Left renal cortex interstitium (tissue), 4 donors: ENCODE measurements around the gene CTTNBP2. TPM values are rescaled to one million over a fixed set of nuclear protein-coding genes. Genes with fewer than 3 reads are reported as not detected.

Experiments
- DNase-seq, 4 donors: peaks; one replicate each; pipeline ENCODE4 v3.0.0-alpha.2; 2013; ENCODE audit warnings: low read depth in 4 of 4, low spot score in 2 of 4, missing footprints in 1 of 4
- polyA plus RNA-seq, 4 donors: library from polyadenylated mRNA; unstranded; fragments of 120-200 nt; gene quantifications; one replicate each; pipeline ENCODE4 v1.2.1, GENCODE V29; 2013; ENCODE audit not compliant: insufficient read length in 4 of 4

The CTTNBP2 gene
- polyA plus RNA-seq, 4 donors = 23.2 to 34.1 (median 25.8) TPM

DNA sequence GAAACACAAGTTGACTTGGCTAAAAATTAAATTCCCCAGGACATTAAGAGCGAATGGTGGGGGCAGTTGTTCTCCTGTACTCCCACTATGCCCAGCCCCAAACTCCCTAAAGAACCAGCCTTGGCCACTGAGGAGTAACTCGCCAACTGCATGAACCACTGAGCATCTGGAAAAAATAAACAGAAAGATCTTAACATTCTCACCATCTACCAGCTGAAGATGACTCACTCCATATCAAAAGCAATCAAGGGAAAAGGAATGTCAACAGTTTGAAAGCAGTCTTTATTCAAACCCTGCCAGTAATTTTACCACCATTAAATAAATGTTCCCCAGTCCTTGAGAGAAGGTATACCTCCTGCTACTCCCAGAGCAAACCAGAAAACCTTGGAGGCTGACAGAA is 45.4 kb downstream of the CTTNBP2 start:
- no peak for DNase-seq

GRCh38 chr7:117825132-117825531 is 48.1 kb downstream of the CTTNBP2 start:
- no peak for DNase-seq

DNA sequence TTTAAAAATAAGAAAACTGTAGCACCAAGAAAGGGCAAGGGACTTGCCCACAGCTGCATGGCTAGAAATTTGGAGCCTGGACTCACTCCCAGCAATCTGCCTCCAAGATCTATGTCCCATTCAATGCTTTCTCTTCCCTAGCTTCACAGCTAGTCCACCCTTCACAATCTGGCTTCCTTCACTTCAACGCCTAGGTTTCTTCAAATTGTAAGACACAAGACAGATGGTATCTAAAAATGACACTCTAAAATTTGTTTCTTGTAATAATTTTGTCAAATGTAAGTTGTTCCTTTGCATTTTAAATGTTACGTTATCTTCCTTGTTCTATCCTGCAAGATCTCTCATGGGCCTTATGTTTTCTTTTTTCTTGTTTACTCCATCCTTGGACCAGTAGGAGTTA is 48.6 kb downstream of the CTTNBP2 start:
- no peak for DNase-seq

GRCh38 chr7:117819558-117819957 is 53.7 kb downstream of the CTTNBP2 start:
- DNase-seq = no peak

- DNase-seq = no peak
These were observed 55.0 kb downstream of the CTTNBP2 start for GRCh38 chr7:117818232-117818631.

DNA sequence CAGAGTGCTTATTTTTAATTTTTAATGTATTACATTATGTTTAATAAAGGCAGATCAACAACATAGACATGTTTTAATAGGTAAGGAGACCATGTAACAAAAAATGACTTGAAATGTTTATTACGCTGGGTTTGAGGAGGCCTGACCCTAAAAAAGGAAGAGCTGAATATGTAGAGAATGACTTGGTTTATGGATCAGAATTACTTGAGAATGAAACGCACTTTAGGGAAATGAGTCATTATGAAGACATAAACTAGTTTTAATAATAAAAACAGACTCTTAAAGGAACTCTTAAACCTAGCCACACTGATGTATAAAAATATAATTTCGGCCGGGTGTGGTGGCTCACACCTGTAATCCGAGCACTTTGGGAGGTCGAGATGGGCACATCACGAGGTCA is 56.5 kb downstream of the CTTNBP2 start:
- DNase-seq = no peak

DNA sequence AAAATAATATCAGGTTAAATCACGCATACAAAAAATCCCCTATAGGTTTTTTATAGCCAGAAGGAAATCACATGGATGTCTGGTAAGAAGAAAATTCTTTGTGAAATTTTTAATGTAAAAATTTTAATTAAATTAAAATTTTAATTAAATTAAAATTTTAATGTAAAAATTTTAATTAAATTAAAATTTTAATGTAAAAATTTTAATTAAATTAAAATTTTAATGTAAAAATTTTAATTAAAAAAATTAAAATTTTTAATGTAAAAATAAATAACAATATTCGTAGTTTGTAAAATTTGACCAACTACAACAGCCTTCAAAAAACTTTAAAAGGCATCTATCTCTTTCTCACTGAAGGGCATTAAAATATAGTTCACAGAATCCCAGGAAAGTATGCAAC is 61.5 kb downstream of the CTTNBP2 start:
- no peak for DNase-seq

DNA sequence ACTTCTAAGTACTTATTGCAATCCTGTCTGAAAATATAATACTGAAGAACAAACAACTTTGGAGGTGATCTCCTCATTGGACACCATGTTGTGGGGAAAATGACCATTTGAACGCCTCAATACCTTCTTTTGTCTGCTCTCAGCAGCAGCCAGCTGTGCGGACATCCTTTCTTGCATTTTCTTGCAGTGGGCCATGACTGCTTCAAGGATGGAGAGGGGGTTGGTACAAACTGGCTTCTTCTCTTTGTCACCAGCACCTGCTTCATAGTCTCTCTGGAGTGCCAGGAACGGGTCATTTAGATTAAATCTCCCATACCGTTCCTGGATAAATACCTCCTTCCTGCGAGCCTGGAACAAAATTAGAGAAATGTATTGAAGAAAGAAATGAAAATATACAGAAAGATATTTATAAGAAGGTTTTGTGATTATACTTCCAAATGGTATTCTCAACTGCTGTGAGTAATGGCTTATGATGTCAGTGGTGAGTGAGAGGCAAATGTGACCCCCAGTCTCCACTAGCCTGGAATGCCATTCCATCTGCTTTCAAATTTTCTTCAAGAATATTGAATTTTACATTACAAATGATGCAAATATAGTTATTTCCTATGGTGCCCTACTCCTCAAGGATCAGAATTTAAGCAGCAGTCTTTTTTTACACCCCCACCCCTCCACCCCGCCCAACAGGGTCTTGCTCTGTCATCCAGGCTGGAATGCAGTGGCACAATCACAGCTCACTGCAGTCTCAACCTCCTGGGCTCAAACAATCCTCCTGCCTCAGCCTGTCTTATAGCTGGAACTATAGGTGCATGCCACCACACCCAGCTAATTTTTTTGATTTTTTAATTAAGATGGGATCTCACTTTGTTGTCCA is 62.4 kb downstream of the CTTNBP2 start:
- no peak for DNase-seq

- no peak for DNase-seq
These were observed 63.3 kb downstream of the CTTNBP2 start for GRCh38 chr7:117809958-117810357.

DNA sequence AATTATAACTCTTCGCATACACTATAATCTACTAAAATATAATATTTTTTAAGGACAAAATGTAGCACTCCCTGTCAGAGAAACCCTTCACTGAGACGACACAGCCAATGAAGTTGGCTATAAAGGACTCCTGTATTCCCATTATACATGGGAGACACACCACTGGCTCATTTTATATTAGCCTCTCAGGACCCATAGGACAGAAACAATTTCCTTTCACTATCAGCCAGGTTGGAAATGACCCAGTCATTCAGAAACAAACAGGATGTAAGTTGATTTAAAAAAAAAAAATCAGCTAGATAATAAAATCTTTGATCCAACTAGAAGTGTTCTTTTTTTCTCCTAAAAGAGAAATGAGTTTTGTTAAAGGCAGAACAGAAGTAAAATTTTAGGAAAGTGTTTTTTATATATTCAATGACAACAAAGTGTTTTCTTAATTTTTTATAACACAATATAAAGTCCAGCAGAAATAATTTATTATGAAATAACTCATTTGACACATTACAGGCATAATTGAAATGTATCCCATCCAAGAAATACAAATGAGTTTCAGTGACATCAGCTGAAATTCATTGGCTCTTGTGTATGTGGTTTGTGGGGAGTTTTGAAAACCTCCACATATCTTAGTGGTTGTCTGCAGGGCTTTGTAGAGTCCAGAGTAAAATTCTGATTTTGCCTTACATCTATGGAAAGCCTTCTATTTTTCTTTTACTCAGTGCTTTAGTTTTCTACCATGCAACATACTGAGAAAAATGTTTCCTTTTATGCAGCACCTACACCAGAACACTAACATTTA is 64.1 kb downstream of the CTTNBP2 start:
- DNase-seq = no peak

- DNase-seq = no peak
These were observed 64.9 kb downstream of the CTTNBP2 start for GRCh38 chr7:117808341-117808757.

DNA sequence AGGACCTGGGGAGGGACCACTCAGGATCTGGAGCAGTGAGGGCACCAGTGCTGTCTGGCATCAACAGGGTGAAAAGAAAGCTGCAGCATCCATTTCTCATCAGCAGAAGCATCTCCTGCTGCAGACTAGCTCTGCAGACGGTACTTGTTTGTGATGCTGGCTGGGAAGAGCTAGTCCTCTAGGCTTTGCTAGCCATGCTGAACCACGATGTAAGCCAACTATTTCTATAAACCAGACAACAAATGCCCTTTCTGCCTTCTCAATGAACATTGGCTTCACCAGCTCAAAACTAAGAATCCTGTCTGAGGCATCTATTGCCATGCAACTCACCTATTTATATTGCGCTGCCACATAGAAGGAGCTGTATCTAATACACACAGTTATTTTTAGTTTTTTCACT is 65.6 kb downstream of the CTTNBP2 start:
- DNase-seq = no peak

- DNase-seq = no peak
These were observed 67.2 kb downstream of the CTTNBP2 start for GRCh38 chr7:117806011-117806410.

DNA sequence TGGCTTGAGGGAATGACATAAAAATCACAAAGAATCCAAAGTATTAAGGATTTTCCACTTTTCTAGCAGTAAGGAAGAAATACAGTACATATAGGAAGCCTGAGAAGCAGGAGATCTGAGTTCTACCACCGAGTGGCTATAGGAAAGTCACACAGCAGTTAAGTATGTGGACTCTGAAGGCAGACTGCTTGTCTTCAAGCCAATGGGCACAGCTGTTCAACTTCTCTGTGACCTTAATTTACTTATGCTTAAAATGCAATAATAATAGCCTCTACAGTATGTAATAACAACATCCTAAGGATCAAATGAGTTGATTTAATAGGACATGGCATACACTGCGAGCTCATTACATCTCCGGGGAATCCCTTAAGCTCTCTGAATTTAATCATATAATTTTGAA is 68.0 kb downstream of the CTTNBP2 start:
- DNase-seq = no peak

GRCh38 chr7:117803476-117803875 is 69.8 kb downstream of the CTTNBP2 start:
- no peak for DNase-seq

DNA sequence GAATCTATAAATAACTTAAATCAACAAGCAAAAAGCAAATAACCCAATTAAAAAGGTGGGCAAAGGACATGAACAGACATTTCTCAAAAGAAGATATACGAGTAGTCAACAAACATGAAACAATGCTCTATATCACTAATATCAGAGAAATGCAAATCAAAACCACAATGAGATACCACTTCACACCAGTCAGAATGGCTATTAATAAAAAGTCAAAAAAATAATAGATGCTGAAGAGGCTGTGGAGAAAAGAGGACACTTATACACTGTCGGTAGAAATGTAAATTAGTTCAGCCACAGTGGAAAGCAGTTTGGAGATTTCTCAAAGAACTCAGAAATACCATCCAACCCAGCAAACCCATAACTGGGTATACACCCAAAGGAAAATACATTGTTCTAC is 70.6 kb downstream of the CTTNBP2 start:
- DNase-seq = no peak

GRCh38 chr7:117800841-117801240 is 72.4 kb downstream of the CTTNBP2 start:
- no peak for DNase-seq

GRCh38 chr7:117800406-117800805 is 72.8 kb downstream of the CTTNBP2 start:
- DNase-seq = no peak

DNA sequence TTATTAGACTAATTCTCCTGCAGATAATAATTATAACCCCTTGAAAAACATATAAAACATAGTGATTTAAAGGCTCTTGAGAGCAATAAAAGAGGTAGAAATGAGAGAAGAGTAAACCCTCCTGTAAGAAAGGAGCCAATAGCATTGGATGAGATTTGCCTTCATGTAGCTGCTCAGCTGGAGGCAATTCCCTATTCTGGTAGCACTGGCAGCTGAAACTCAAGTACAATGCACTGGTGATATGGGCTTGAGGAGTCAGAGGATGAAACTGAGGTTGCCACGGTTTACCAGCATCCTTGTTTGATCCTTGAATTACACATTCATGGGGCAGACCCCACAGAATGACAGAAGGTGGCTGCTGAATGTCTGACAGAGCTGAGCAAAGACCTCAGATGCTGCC is 76.4 kb downstream of the CTTNBP2 start:
- DNase-seq = no peak

GRCh38 chr7:117793976-117794375 is 79.3 kb downstream of the CTTNBP2 start:
- DNase-seq = no peak

DNA sequence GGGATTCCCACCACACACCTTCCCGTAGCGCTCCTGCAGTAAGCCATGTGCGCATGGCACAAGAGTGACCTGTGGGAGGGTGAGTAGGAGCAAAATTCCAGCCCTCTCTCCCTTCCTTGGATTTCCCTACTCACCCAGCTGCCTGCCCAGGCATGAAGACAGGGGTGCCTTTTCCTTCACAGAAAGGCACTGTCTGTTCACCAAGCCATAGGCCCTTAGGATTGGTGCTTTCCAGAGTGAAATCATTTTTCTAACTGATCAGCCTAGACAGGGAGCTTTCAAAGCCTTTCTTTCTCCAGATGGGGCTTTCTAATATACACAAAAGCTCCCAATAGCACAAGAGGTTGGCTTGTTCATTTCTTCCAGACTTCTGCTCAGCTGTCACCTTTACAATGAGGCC is 79.7 kb downstream of the CTTNBP2 start:
- DNase-seq = no peak
